Measurements from ENCODE around the gene OCIAD2.
"Not testable (repeated sequence)": the region's sequence is repeated elsewhere in the genome, so short reads cannot be mapped to it uniquely, and the experiment has no call there.

Gene OCIAD2

DNA sequence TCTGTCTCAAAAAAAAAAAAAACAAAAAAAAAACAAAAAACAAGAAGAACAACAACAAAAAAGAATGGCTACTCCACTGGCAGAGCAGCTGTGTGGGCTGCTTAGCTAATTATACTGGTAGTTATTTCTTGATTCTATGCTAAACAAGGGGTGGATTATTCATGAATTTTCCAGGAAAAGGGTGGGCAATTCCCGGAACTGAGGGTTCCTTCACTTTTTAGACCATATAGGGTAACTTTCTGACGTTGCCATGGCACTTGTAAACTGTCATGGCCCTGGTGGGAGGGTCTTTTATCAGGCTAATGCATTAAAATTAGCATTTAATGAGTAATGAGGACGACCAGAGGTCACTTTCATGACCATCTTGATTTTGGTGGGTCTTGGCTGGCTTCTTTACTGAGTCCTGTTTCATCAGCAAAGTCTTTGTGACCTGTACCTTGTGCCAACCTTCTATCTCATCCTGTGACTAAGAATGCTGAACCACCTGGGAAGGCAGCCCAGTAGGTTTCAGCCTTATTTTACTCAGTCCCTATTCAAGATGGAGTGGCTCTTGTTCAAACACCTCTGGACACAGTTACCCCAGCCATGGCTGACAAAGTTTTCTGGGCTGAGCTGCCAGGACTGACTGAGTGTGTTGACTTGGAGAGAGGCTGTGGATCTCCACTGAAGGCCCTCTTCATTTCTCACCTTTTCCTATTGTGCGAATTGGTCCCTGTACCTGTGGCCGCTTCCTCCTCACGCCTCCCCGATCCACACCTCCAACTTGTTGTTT, 1.3 kb upstream of the OCIAD2 start:
- no peak for DNase-seq (ENCODE audit: low read depth in 1 of 2, low spot score in 1 of 2)

DNA sequence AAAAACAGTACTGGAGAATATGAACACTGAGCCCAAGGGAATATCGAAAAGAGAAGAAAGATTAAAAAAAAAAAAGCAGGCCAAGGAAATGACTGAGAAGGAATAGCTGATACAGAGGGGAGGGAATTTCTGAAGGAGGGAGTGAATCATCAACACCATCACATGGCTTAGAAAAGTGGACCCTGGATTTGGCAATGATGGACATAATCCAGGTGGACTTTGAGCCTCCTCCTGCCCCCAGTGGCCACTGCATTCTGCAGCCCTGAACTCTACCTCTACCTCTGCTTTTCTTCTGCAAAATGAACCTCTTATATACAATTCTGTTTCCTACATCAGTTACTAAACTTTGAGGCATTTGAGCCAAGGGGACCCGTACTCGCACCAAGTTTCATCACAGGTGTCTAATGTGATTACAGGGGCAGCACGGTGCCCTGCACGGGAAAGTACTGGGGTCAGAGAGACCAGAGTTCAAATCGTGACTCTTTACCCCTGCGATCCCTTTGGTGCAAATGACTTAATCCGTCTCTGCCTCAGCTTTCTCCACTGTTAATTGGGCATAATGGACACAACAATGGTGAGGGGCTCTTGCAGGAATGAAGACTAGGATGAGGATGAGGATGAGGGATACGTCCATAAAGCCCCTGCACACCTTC, 1.1 kb downstream of the OCIAD2 start:
- no peak for DNase-seq (ENCODE audit: low read depth in 1 of 2, low spot score in 1 of 2)

- DNase-seq (ENCODE audit: low read depth in 1 of 2, low spot score in 1 of 2) = no peak
Measured at GRCh38 chr4:48904541-48905142, 1.9 kb downstream of the OCIAD2 start.

DNA sequence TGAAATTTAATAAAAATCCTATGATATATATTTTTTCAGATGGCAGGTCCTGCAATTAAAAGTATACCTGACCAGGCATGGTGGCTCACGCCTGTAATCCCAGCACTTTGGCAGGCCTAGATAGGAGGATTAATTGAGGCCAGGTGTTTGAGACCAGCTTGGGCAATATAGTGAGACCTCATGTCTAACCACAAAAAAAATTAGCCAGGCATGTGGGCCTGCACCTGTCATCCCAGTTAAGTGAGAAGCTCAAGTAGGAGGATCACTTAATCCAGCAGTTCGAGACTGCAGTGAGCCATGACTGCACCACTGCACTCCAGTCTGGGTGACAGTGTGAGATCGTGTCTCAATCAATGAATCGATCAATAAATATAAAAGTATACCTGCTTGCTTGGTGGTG, 2.5 kb downstream of the OCIAD2 start:
- DNase-seq (ENCODE audit: low read depth in 1 of 2, low spot score in 1 of 2) = no peak

DNA sequence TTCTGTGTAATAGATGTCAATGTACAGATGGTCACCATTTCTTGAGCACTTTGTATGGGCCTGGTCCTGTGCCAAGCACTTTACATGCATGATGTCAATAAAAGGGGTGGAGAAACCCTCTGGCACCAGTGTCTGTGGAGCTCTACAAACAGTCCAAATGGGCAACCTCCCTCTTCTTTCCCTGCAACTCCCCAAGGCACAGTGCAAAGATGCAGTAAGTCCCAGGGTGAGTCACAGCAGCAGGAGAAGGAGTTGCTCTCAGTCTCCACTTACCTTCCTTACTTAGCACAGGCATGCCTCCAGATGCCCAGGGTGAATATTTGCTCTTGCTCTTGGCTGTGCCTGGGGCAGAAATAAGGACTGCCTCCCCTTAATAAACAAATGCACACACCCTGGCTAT, 4.3 kb downstream of the OCIAD2 start:
- no peak for DNase-seq (ENCODE audit: low read depth in 1 of 2, low spot score in 1 of 2)

DNA sequence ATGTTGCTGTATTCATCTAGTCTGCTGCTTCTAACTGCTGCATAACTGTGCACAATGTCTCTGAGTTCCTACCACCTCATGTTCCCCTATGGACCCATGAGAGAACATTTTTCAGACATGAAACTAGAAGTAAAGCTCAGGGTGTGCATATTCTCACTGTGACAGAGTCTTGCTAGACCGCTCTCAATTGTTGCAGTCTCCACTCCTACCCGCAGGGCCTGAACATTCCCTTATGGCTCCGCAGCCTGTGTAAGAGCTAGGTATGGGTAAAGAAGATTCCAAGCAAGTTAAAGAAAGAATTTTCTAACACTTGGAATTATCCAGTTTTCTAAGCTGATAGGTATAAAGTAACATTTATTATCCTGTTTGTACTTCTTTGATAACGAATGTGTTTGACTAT, 5.4 kb downstream of the OCIAD2 start:
- DNase-seq (ENCODE audit: low read depth in 1 of 2, low spot score in 1 of 2) = no peak

GRCh38 chr4:48899950-48900349, 6.6 kb downstream of the OCIAD2 start:
- DNase-seq (ENCODE audit: low read depth in 1 of 2, low spot score in 1 of 2) = no peak

GRCh38 chr4:48899432-48899749, 7.2 kb downstream of the OCIAD2 start:
- no peak for DNase-seq (ENCODE audit: low read depth in 1 of 2, low spot score in 1 of 2)

DNA sequence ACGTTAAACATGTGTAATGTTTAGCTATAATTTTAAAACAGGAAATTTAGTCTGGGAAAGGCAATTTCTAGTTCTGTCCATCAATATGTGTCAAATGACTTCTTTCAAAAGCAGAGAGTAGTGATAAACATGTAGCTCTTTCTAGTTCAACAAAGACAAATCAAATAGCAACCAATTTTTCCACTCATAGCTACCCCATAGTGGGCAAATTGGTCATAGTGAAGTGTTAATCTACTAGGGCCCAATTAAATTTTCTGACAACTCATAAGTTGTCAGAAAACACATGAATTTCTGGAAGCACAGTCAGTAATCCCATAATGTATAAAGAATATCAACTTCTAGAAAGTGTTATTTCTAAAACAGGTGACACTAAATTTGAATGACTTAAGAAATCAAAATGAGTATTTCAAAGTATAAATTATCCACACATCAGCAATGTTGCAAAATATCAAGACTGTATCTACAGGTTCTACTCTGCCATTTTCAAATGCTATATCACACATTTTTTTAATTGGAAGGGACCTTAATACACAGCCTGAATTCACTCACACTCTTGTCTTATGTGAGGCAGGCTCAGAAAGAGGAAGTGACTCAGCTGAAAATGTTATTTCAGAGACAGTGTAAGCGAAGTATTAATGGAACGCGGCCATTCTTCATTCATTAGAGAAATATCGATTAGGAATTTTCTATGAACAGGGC, 7.7 kb downstream of the OCIAD2 start:
- no peak for DNase-seq (ENCODE audit: low read depth in 1 of 2, low spot score in 1 of 2)

- DNase-seq (ENCODE audit: low read depth in 1 of 2, low spot score in 1 of 2) = no peak
Measured at GRCh38 chr4:48896845-48897244, 9.7 kb downstream of the OCIAD2 start.

GRCh38 chr4:48891028-48891619, 15.4 kb downstream of the OCIAD2 start:
- no peak for DNase-seq (ENCODE audit: low read depth in 1 of 2, low spot score in 1 of 2)

- not testable (repeated sequence) for DNase-seq (ENCODE audit: low read depth in 1 of 2, low spot score in 1 of 2)
Measured at GRCh38 chr4:48889750-48890149, 16.8 kb downstream of the OCIAD2 start.

GRCh38 chr4:48881646-48882045, 24.9 kb downstream of the OCIAD2 start:
- DNase-seq (ENCODE audit: low read depth in 1 of 2, low spot score in 1 of 2) = not testable (repeated sequence)

- DNase-seq (ENCODE audit: low read depth in 1 of 2, low spot score in 1 of 2) = no peak
Measured at GRCh38 chr4:48879561-48880442, 26.8 kb downstream of the OCIAD2 start.

DNA sequence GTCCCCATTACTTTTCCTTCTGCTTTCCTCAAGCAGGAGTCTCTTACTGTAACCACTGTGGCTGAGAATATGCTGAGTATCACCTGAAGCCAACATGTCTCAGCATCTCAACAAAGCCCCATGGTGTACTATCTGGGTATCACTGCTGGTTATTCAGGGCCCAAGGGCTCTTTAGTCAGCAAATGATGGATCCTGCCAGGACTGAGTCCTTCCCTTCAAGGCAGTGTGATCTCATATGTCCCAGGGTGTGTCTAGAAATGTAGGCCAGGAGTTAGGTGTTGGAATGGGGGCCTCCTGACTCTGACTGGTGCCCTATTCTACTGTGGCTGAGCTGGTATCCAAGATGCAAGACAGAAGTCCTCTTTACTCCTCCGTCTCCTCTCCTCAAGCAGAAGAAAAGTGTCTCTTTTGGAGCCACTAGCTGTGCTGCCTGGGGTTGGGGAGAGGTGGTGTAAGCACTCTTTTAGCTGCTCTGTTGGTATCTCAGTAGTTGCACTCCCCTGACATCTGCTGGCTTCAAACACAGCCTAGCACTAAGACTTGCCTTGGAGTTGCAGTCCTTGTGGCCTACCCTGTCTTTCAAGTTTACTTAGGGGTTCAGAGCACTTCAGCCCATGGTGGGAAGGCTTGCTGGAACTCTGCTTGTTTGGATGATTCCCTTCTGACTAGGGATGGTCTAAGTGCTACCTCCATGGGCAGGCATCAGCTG, 28.6 kb downstream of the OCIAD2 start:
- DNase-seq (ENCODE audit: low read depth in 1 of 2, low spot score in 1 of 2) = no peak

DNA sequence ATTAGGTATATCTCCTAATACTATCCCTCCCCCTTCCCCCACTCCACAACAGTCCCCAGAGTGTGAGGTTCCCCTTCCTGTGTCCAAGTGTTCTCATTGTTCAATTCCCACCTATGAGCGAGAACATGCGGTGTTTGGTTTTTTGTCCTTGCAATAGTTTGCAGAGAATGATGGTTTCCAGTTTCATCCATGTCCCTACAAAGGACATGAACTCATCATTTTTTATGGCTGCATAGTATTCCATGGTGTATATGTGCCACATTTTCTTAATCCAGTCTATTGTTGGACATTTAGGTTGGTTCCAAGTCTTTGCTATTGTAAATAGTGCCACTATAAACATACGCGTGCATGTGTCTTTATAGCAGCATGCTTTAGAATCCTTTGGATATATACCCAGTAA, 41.9 kb downstream of the OCIAD2 start:
- not testable (repeated sequence) for DNase-seq (ENCODE audit: low read depth in 1 of 2, low spot score in 1 of 2)

DNA sequence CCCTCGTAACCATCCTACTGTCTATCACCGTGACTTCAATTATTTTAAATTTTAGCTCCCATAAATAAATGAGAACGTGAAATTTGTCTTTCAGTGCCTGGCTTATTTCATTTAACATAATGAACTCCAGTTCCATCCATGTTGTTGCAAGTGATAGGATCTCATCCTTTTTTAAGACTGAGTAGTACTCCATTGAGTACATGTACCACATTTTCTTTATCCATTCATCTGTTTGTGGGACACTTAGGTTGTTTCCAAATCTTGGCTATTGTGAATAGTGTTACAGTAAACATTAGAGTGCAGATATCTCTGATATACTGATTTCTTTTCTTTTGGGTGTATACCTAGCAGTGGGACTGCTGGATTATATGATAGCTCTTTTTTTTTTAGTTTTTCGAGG, 42.8 kb downstream of the OCIAD2 start:
- no peak for DNase-seq (ENCODE audit: low read depth in 1 of 2, low spot score in 1 of 2)

DNA sequence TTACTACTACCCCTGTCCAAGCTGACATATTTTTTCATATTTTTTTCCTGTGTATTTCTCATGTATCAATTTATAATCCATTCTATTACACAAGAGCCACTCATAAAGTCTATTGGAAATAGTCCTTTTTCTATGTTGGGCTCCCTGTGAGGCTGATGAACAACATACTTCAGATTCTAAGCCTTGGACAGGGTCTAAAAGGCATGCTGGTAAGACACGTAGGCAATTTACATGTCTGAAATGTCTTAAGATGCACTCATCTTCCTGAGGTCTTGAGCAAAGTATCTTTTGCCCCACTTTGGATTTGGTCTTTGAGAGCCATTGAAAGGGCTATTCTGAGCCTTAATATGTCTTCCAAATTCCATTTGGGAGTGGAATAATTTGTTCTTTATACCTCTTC, 43.9 kb downstream of the OCIAD2 start:
- DNase-seq (ENCODE audit: low read depth in 1 of 2, low spot score in 1 of 2) = no peak

DNA sequence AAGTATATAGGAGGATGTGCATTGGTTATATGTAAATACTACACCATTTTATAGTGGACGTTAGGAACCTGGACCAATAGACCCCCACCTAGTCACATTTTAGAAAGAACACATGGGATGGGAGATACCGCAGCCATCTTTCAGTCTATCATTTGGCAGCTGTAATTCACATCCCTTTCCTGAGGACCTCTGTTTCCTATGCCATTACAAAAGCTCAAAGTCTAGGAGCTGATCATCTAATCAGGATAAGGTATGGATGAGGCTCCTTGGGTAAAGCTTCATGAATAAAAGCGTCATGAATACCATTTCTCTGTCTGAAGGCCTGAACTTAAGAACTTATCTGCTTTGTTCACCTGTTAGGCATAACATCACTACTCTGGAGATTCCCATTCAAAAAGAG, 44.5 kb downstream of the OCIAD2 start:
- no peak for DNase-seq (ENCODE audit: low read depth in 1 of 2, low spot score in 1 of 2)

GRCh38 chr4:48858130-48858529, 48.4 kb downstream of the OCIAD2 start:
- no peak for DNase-seq (ENCODE audit: low read depth in 1 of 2, low spot score in 1 of 2)
